IMR-90 (cell line): ENCODE measurements around the gene COL11A2. TPM values are rescaled to one million over a fixed set of nuclear protein-coding genes. Genes with fewer than 3 reads are reported as not detected.

Experiments used
- ATAC-seq: fragments of 200-7000 bp; cut with Tn5 transposase; 2 replicates; pipeline ENCODE4 v1.9.1; 2020; ENCODE audit warnings: low read depth, mild to moderate bottlenecking, moderate library complexity
- BruUV-seq: library from RNA; stranded (reverse); fragments of 400-500 nt; replicated peaks from 2 replicates; lab custom pipeline; 2021; lab: Mats Ljungman, UMichigan
- CTCF ChIA-PET: fragments of 300-600 bp; formaldehyde crosslinking; extraction: SDS; loops from one replicate; lab custom pipeline; 2021; ENCODE audit warnings: antibody characterized with exemption; lab: Yijun Ruan, JAX
- POLR2A ChIA-PET: fragments of 300-600 bp; sonication (Branson Sonifier 250); formaldehyde crosslinking; loops from one replicate; lab custom pipeline; 2022; ENCODE audit warnings: antibody characterized with exemption; ENCODE audit not compliant: unreplicated experiment; lab: Charles Lee
- DNase-seq: peaks from one replicate; pipeline ENCODE4 v3.0.0; 2013
- H2AFZ ChIP-seq: replicated peaks from 2 replicates; pipeline ENCODE3; 2013; ENCODE audit warnings: low read length, mild to moderate bottlenecking; ENCODE audit not compliant: poor library complexity
- H2AK5ac ChIP-seq: 2 replicates; pipeline ENCODE4 v1.6.1; 2013; ENCODE audit warnings: low read depth, low read length, inconsistent platforms
- H2AK9ac ChIP-seq: replicated peaks from 2 replicates; pipeline ENCODE3; 2013; ENCODE audit warnings: mild to moderate bottlenecking, low read depth, low read length, moderate library complexity; ENCODE audit not compliant: poor library complexity
- H2BK120ac ChIP-seq: 2 replicates; pipeline ENCODE4 v1.6.1; 2013; ENCODE audit warnings: low read depth, low read length, inconsistent platforms
- H2BK15ac ChIP-seq: 3 replicates; pipeline ENCODE4 v1.6.1; 2013; ENCODE audit warnings: low read depth, low read length, inconsistent platforms
- H2BK20ac ChIP-seq: 2 replicates; pipeline ENCODE4 v1.6.1; 2013; ENCODE audit warnings: low read depth, mild to moderate bottlenecking, inconsistent platforms, low read length, moderate library complexity
- H2BK5ac ChIP-seq: 2 replicates; pipeline ENCODE4 v1.6.1; 2013; ENCODE audit warnings: mild to moderate bottlenecking, low read depth, low read length, inconsistent platforms; ENCODE audit not compliant: poor library complexity, severe bottlenecking
- H3K14ac ChIP-seq: replicated peaks from 2 replicates; pipeline ENCODE4 v1.6.1; 2013; ENCODE audit warnings: low read depth, low read length, inconsistent platforms
- H3K18ac ChIP-seq: 2 replicates; pipeline ENCODE4 v1.6.1; 2013; ENCODE audit warnings: low read depth, low read length, control low read depth
- H3K23ac ChIP-seq: 2 replicates; pipeline ENCODE4 v1.6.1; 2013; ENCODE audit warnings: low read depth, low read length, inconsistent platforms
- H3K27ac ChIP-seq: 2 replicates; pipeline ENCODE4 v1.5.1; 2013; ENCODE audit warnings: mild to moderate bottlenecking, control low read depth, low read length; ENCODE audit not compliant: insufficient read depth
- H3K27me3 ChIP-seq: 2 replicates; pipeline ENCODE4 v1.6.1; 2013; ENCODE audit warnings: low read length; ENCODE audit not compliant: control insufficient read depth, insufficient read depth
- H3K36me3 ChIP-seq: 2 replicates; pipeline ENCODE4 v1.6.1; 2013; ENCODE audit warnings: low read length, mixed read lengths; ENCODE audit not compliant: control insufficient read depth, insufficient read depth
- H3K4ac ChIP-seq: 2 replicates; pipeline ENCODE4 v1.6.1; 2013; ENCODE audit warnings: low read depth, low read length, inconsistent platforms
- H3K4me1 ChIP-seq: 2 replicates; pipeline ENCODE4 v1.6.1; 2013; ENCODE audit warnings: low read length, mixed read lengths; ENCODE audit not compliant: control insufficient read depth, insufficient read depth
- H3K4me2 ChIP-seq: 2 replicates; pipeline ENCODE4 v1.6.1; 2013; ENCODE audit warnings: low read depth, mild to moderate bottlenecking, control low read depth, low read length, moderate library complexity
- H3K4me3 ChIP-seq: 2 replicates; pipeline ENCODE4 v1.5.1; 2013; ENCODE audit warnings: low read depth, mild to moderate bottlenecking, control low read depth, low read length, moderate library complexity; ENCODE audit not compliant: insufficient read depth
- H3K56ac ChIP-seq: 2 replicates; pipeline ENCODE4 v1.6.1; 2013; ENCODE audit warnings: low read length, inconsistent platforms; ENCODE audit not compliant: insufficient read depth; ENCODE audit errors: extremely low read depth
- H3K79me1 ChIP-seq, 2 experiments: 2 replicates each; pipeline ENCODE4 v1.6.1; 2013; ENCODE audit warnings: low read length in 2 of 2, inconsistent platforms in 1 of 2, low read depth in 1 of 2
- H3K9ac ChIP-seq: 2 replicates; pipeline ENCODE4 v1.6.1; 2013; ENCODE audit warnings: low read depth, low read length, control low read depth
- H3K9me1 ChIP-seq: 2 replicates; pipeline ENCODE4 v1.6.1; 2013; ENCODE audit warnings: low read length, inconsistent platforms; ENCODE audit not compliant: insufficient read depth
- H3K9me3 ChIP-seq: 2 replicates; pipeline ENCODE4 v1.6.1; 2013; ENCODE audit warnings: low read length; ENCODE audit not compliant: control insufficient read depth, insufficient read depth
- H4K20me1 ChIP-seq: 2 replicates; pipeline ENCODE4 v1.6.1; 2013; ENCODE audit warnings: low read length, inconsistent platforms; ENCODE audit not compliant: insufficient read depth
- H4K5ac ChIP-seq: 2 replicates; pipeline ENCODE4 v1.6.1; 2013; ENCODE audit warnings: mild to moderate bottlenecking, low read depth, low read length, control low read depth
- H4K8ac ChIP-seq, 2 experiments: 2 replicates each; pipeline ENCODE4 v1.6.1; 2013; ENCODE audit warnings: low read depth in 2 of 2, low read length in 2 of 2, control low read depth in 1 of 2, inconsistent platforms in 1 of 2
- H4K91ac ChIP-seq: 2 replicates; pipeline ENCODE4 v1.6.1; 2013; ENCODE audit warnings: low read depth, low read length, inconsistent platforms; ENCODE audit not compliant: insufficient read depth
- BHLHE40 ChIP-seq: fragments of 150-350 bp; IDR thresholded peaks from 2 replicates; pipeline ENCODE4 v1.6.1; 2016; ENCODE audit warnings: mild to moderate bottlenecking, low read depth, low read length
- CHD1 ChIP-seq: IDR thresholded peaks from 2 replicates; pipeline ENCODE4 v1.6.1; 2012; ENCODE audit warnings: low read depth, low read length, improper control_type of control experiment
- ELK1 ChIP-seq: fragments of 150-350 bp; IDR thresholded peaks from 2 replicates; pipeline ENCODE4 v1.6.1; 2016; ENCODE audit warnings: low read depth, mild to moderate bottlenecking, low read length, moderate library complexity, borderline replicate concordance
- FOS ChIP-seq: fragments of 150-350 bp; IDR thresholded peaks from 2 replicates; pipeline ENCODE4 v1.6.1; 2016; ENCODE audit warnings: low read depth, low read length
- MAFK ChIP-seq: IDR thresholded peaks from 2 replicates; pipeline ENCODE4 v1.6.1; 2012; ENCODE audit warnings: low read depth, low read length, improper control_type of control experiment
- MAZ ChIP-seq: IDR thresholded peaks from 2 replicates; pipeline ENCODE4 v1.6.1; 2012; ENCODE audit warnings: low read depth, mild to moderate bottlenecking, low read length, improper control_type of control experiment, moderate library complexity, borderline replicate concordance
- MXI1 ChIP-seq: IDR thresholded peaks from 2 replicates; pipeline ENCODE4 v1.6.1; 2012; ENCODE audit warnings: low read depth, mild to moderate bottlenecking, low read length, moderate library complexity, borderline replicate concordance
- NFE2L2 ChIP-seq: fragments of 150-350 bp; IDR thresholded peaks from 2 replicates; pipeline ENCODE4 v1.6.1; 2016; ENCODE audit warnings: low read depth, mild to moderate bottlenecking, low read length
- POLR2A ChIP-seq: IDR thresholded peaks from 2 replicates; pipeline ENCODE4 v1.6.1; 2012; ENCODE audit warnings: mild to moderate bottlenecking, low read depth, low read length
- RAD21 ChIP-seq: IDR thresholded peaks from 2 replicates; pipeline ENCODE4 v1.6.1; 2012; ENCODE audit warnings: low read length, improper control_type of control experiment
- RCOR1 ChIP-seq: IDR thresholded peaks from 2 replicates; pipeline ENCODE4 v1.6.1; 2012; ENCODE audit warnings: mild to moderate bottlenecking, low read length, improper control_type of control experiment; ENCODE audit not compliant: insufficient replicate concordance
- USF2 ChIP-seq: fragments of 150-350 bp; IDR thresholded peaks from 2 replicates; pipeline ENCODE4 v1.6.1; 2017; ENCODE audit warnings: mild to moderate bottlenecking, antibody characterized with exemption, low read length, low read depth
- WGBS, 2 experiments: methylation state at CpG; one replicate each; pipeline versions ENCODE4 v1.1.5 to v1.1.7; 2013; ENCODE audit warnings: missing lambda C conversion rate in 2 of 2; ENCODE audit not compliant: insufficient read length in 1 of 2; ENCODE audit errors: extremely low coverage in 2 of 2; 5-methylcytosine and 5-hydroxymethylcytosine counted together
- dilution Hi-C: fragments of 300-500 bp; cut with HindIII; formaldehyde crosslinking; loops from one replicate; pipeline ENCODE4 v1.14.3; 2018; ENCODE audit warnings: low sequenced_read_pairs; ENCODE audit not compliant: unreplicated experiment
- in situ Hi-C: fragments of 300-500 bp; cut with MboI; formaldehyde crosslinking; loops from 3 replicates; pipeline ENCODE4 v1.14.3; 2019; ENCODE audit warnings: low sequenced_read_pairs, inconsistent platforms, mixed read lengths
- intact Hi-C: fragments of 100-400 bp; cut with micrococcal nuclease; formaldehyde crosslinking; loops from 2 replicates; pipeline ENCODE4 v1.10.0; 2022
- polyA plus RNA-seq, 3 experiments: library from polyadenylated mRNA; depleted of rRNA; stranded (reverse); fragments of >200 nt; gene quantifications; 2 replicates each; pipeline ENCODE4 v1.2.3, GENCODE V29; 2012; ENCODE audit warnings: low replicate concordance in 1 of 3
- total RNA-seq: library from RNA; depleted of rRNA; stranded (reverse); fragments of >200 nt; gene quantifications from 2 replicates; pipeline ENCODE4 v1.2.3, GENCODE V29; 2012

The COL11A2 gene
- total and polyA plus RNA-seq, 2 of the 4 experiments (the other 2 are of a cell fraction) = under 0.01 to 0.38 TPM

GRCh38 chr6:33212857-33213165 lies 20.5 kb upstream of the COL11A2 start:
- Histone ChIP-seq H3K4me3 (peak overlapping the region; percentile 59), H2AK9ac (peak overlapping the region; percentile 89), H2BK5ac (no peak overlapping the region), H4K91ac (no peak overlapping the region; the same call in 1 of the 2 replicates), H3K23ac (peak overlapping the region; percentile 70), H3K14ac (peak overlapping the region; percentile 78), H3K9me1 (no peaks in the 10 kb centered on the region), H3K56ac (no peak overlapping the region), H2AK5ac (0 out of 2 replicates have a peak overlapping the region, but pooled peaks have one; percentile 17), H3K36me3 (peaks cover 20% of the 10 kb centered on the region), H4K8ac (peak overlapping the region in 1 of 2 experiments; percentile 70; a peak in 3 of 4 replicates), H3K27ac (no peak overlapping the region; the same call in 1 of the 2 replicates), H4K5ac (no peak overlapping the region), H2BK120ac (no peak overlapping the region), H2AFZ (peak overlapping the region; percentile 92), H3K4me2 (peak overlapping the region; percentile 94), H3K27me3 (peaks cover 14% of the 10 kb centered on the region), H4K20me1 (no peaks in the 10 kb centered on the region), H2BK20ac (no peak overlapping the region), H3K9ac (peak overlapping the region; percentile 72), H2BK15ac (no peak overlapping the region), H3K18ac (no peak overlapping the region), H3K9me3 (no peaks in the 10 kb centered on the region), H3K79me1 (peaks cover 7 to 22% of the 10 kb centered on the region in 2 experiments), H3K4me1 (peaks cover 2% of the 10 kb centered on the region; the same call in 1 of the 2 replicates), H3K4ac (peak overlapping the region; percentile 59)
- DNase-seq (no peak), ATAC-seq (no peak)
- dilution Hi-C loops (no loop called here), in situ Hi-C loops (no loop called here), intact Hi-C loops (no loop called here)
- 0% methylated on average over 2 of the region's 6 CpGs; no CpG with 5 or more reads in 1 of the 2 experiments for WGBS, 2 experiments
- TF ChIP-seq CHD1 = no peak
- TF ChIP-seq USF2 = no peak
- TF ChIP-seq MXI1 = no peak
- TF ChIP-seq RAD21 = no peak
- no peak for TF ChIP-seq NFE2L2
- no peak for TF ChIP-seq MAFK
- TF ChIP-seq RCOR1 = no peak
- TF ChIP-seq BHLHE40 = no peak
- TF ChIP-seq POLR2A = no peak
- TF ChIP-seq MAZ = no peak
- no peak for TF ChIP-seq FOS
- no peak for TF ChIP-seq ELK1
- ChIA-PET POLR2A (interaction anchor here (0.6 kb wide), 1 partner anchor 105 kb away, joined by 7 read pairs; no protein-coding TSS in a partner anchor), CTCF (interaction anchor here (0.6 kb wide), 1 partner anchor 183 kb away, joined by 3 read pairs; no protein-coding TSS in a partner anchor)
- BruUV-seq = no TSS peak
